Astrocyte of the cerebellum (primary cell): ENCODE data around the gene ZNF24.

Source experiments
- DNase-seq: peaks from one replicate; pipeline ENCODE4 v3.0.0-alpha.2; 2011; ENCODE audit warnings: low read depth
- H3K4me3 ChIP-seq: 2 replicates; pipeline ENCODE4 v1.5.1; 2011; ENCODE audit warnings: mild to moderate bottlenecking, low read depth, low read length, moderate library complexity
- CTCF ChIP-seq: IDR thresholded peaks from 2 replicates; pipeline ENCODE4 v1.5.1; 2012; ENCODE audit warnings: low read length, low read depth, moderate library complexity, mild to moderate bottlenecking; ENCODE audit errors: missing control alignments
- in situ Hi-C: cut with HindIII; loops from 2 replicates; pipeline ENCODE4 v1.10.0; 2017; ENCODE audit warnings: low sequenced_read_pairs

Gene ZNF24

GRCh38 chr18:35361570-35362321, 17.5 kb upstream of the ZNF24 start:
- DNase-seq, result no peak
- H3K4me3 ChIP-seq, result no peak overlapping the region
- in situ Hi-C loops, result no loop called here
- no peak for TF ChIP-seq CTCF

- no peak overlapping the region for H3K4me3 ChIP-seq
- peak; percentile 76 for DNase-seq
- in situ Hi-C loops, result no loop called here
- TF ChIP-seq CTCF, result peak; percentile 85
Measured at GRCh38 chr18:35355140-35355618, 11.0 kb upstream of the ZNF24 start.

- TF ChIP-seq CTCF, result no peak
- no peak overlapping the region for H3K4me3 ChIP-seq
- DNase-seq, result no peak
- in situ Hi-C loops, result no loop called here
Measured at GRCh38 chr18:35352778-35353177, 8.6 kb upstream of the ZNF24 start.

GRCh38 chr18:35352283-35352682, 8.1 kb upstream of the ZNF24 start:
- no peak for DNase-seq
- TF ChIP-seq CTCF, result no peak
- in situ Hi-C loops, result no loop called here
- H3K4me3 ChIP-seq, result no peak overlapping the region

GRCh38 chr18:35348001-35348400, 3.8 kb upstream of the ZNF24 start:
- no peak overlapping the region for H3K4me3 ChIP-seq
- no peak for DNase-seq
- TF ChIP-seq CTCF, result no peak
- in situ Hi-C loops, result no loop called here

- no peak for DNase-seq
- H3K4me3 ChIP-seq, result no peak overlapping the region
- in situ Hi-C loops, result no loop called here
- TF ChIP-seq CTCF, result no peak
Measured at GRCh38 chr18:35345950-35346349, 1.7 kb upstream of the ZNF24 start.
